Endothelial cell of umbilical vein (primary cell): Measurements from ENCODE around the gene HKDC1. TPM values are rescaled to one million over a fixed set of nuclear protein-coding genes. Genes with fewer than 3 reads are reported as not detected.

ENCODE experiments used
- BruUV-seq: library from RNA; stranded (reverse); fragments of 400-500 nt; replicated peaks from 2 replicates; lab custom pipeline; 2021; lab: Mats Ljungman, UMichigan
- CTCF ChIA-PET: fragments of 300-600, 350-600 bp; sonication (Branson Sonifier 250); formaldehyde crosslinking; loops from one replicate; lab custom pipeline; 2021; ENCODE audit warnings: antibody characterized with exemption, inconsistent platforms; lab: Charles Lee
- POLR2A ChIA-PET: fragments of 300-600, 350-600 bp; sonication (Branson Sonifier 250); formaldehyde crosslinking; loops from one replicate; lab custom pipeline; 2021; ENCODE audit warnings: antibody characterized with exemption, inconsistent platforms; lab: Charles Lee
- DNase-seq: peaks from one replicate; pipeline ENCODE4 v3.0.0-alpha.2; 2011; ENCODE audit warnings: low read depth, low spot score
- FAIRE-seq: peaks from 2 replicates; lab custom pipeline; 2011; peaks lifted over from hg19 to GRCh38; lab: Jason Lieb, UNC
- H2AFZ ChIP-seq: 2 replicates; pipeline ENCODE4 v1.6.0; 2012; ENCODE audit warnings: low read depth, low read length, control low read depth, inconsistent platforms
- H3K27ac ChIP-seq: 2 replicates; pipeline ENCODE4 v1.5.1; 2011; ENCODE audit warnings: low read depth, mild to moderate bottlenecking, control low read depth, low read length, moderate library complexity; ENCODE audit not compliant: insufficient read depth
- H3K27me3 ChIP-seq, 2 experiments: 2 replicates each; pipeline versions ENCODE4 v1.6.0 to v1.6.1; 2011; ENCODE audit warnings: low read length in 2 of 2, mixed read lengths in 1 of 2; ENCODE audit not compliant: control insufficient read depth in 2 of 2, insufficient read depth in 2 of 2
- H3K36me3 ChIP-seq, 2 experiments: 2 replicates in 1 of 2; 3 replicates in 1 of 2; pipeline ENCODE4 v1.5.1; 2011; ENCODE audit warnings: low read length in 2 of 2, mild to moderate bottlenecking in 1 of 2, moderate library complexity in 1 of 2; ENCODE audit not compliant: control insufficient read depth in 2 of 2, insufficient read depth in 2 of 2; ENCODE audit errors: extremely low read depth in 1 of 2
- H3K4me1 ChIP-seq: 3 replicates; pipeline ENCODE4 v1.5.1; 2011; ENCODE audit warnings: mild to moderate bottlenecking, low read length; ENCODE audit not compliant: control insufficient read depth, insufficient read depth; ENCODE audit errors: extremely low read depth
- H3K4me2 ChIP-seq: 2 replicates; pipeline ENCODE4 v1.6.1; 2011; ENCODE audit warnings: low read length, control low read depth, mixed read lengths; ENCODE audit not compliant: insufficient read depth
- H3K4me3 ChIP-seq, 3 experiments: fragments of 200-600 bp in 1 of 3; sonication (generic), shearing (Covaris generic) in 1 of 3; replicated peaks in 1 of 3; 2 replicates each; pipeline ENCODE4 v1.5.1; 2011 to 2016; ENCODE audit warnings: control low read depth in 3 of 3, low read length in 3 of 3, mild to moderate bottlenecking in 2 of 3, inconsistent platforms in 1 of 3, low read depth in 1 of 3, moderate library complexity in 1 of 3; ENCODE audit not compliant: insufficient read depth in 1 of 3
- H3K79me2 ChIP-seq: 2 replicates; pipeline ENCODE4 v1.6.0; 2012; ENCODE audit warnings: low read length, inconsistent platforms; ENCODE audit not compliant: control insufficient read depth, insufficient read depth
- H3K9ac ChIP-seq: replicated peaks from 2 replicates; pipeline ENCODE3; 2011; ENCODE audit warnings: low read length, control low read depth; ENCODE audit not compliant: insufficient read depth; ENCODE audit errors: extremely low read depth
- H3K9me1 ChIP-seq: replicated peaks from 3 replicates; pipeline ENCODE4 v1.6.0; 2011; ENCODE audit warnings: mild to moderate bottlenecking, low read length; ENCODE audit not compliant: control insufficient read depth, insufficient read depth; ENCODE audit errors: extremely low read depth
- H3K9me3 ChIP-seq: replicated peaks from 2 replicates; pipeline ENCODE4 v1.5.1; 2012; ENCODE audit warnings: low read length, inconsistent platforms; ENCODE audit not compliant: control insufficient read depth, insufficient read depth
- H4K20me1 ChIP-seq: replicated peaks from 2 replicates; pipeline ENCODE3; 2011; ENCODE audit warnings: mild to moderate bottlenecking, low read length; ENCODE audit not compliant: control insufficient read depth, insufficient read depth; ENCODE audit errors: extremely low read depth
- EZH2 ChIP-seq: IDR thresholded peaks from 2 replicates; pipeline ENCODE4 v1.6.1; 2012; ENCODE audit warnings: borderline replicate concordance, low read depth, mild to moderate bottlenecking, moderate library complexity, low read length, inconsistent platforms; ENCODE audit not compliant: severe bottlenecking
- FOS ChIP-seq: IDR thresholded peaks from 2 replicates; pipeline ENCODE4 v1.6.1; 2011; ENCODE audit warnings: mild to moderate bottlenecking, low read length, moderate library complexity, borderline replicate concordance; ENCODE audit not compliant: insufficient read depth
- GATA2 ChIP-seq: IDR thresholded peaks from 2 replicates; pipeline ENCODE4 v1.7.0; 2011; ENCODE audit warnings: low read depth, mild to moderate bottlenecking, moderate library complexity, mixed read lengths, low read length; ENCODE audit not compliant: insufficient read length, insufficient read depth
- JUN ChIP-seq: IDR thresholded peaks from 2 replicates; pipeline ENCODE4 v1.6.1; 2011; ENCODE audit warnings: borderline replicate concordance, low read depth; ENCODE audit not compliant: insufficient read length, insufficient read depth
- MYC ChIP-seq: IDR thresholded peaks from one replicate; pipeline ENCODE4 v1.6.1; 2011; ENCODE audit warnings: mild to moderate bottlenecking, low read depth, low read length
- POLR2A ChIP-seq: IDR thresholded peaks from 2 replicates; pipeline ENCODE4 v1.6.1; 2012; ENCODE audit warnings: low read depth, mild to moderate bottlenecking, control low read depth, low read length
- POLR2AphosphoS5 ChIP-seq: IDR thresholded peaks from 2 replicates; pipeline ENCODE4 v1.6.1; 2012; ENCODE audit warnings: low read depth, mild to moderate bottlenecking, control low read depth, low read length, moderate library complexity; ENCODE audit not compliant: insufficient read depth
- dilution Hi-C: fragments of 300-500 bp; cut with MboI; formaldehyde crosslinking; loops from one replicate; pipeline ENCODE4 v1.15.0; 2019; ENCODE audit warnings: low sequenced_read_pairs; ENCODE audit not compliant: extremely low pct_ligation_motif_present
- intact Hi-C: fragments of 100-400 bp; cut with micrococcal nuclease; formaldehyde crosslinking; loops from one replicate; pipeline ENCODE4 v1.10.0; 2022
- polyA plus RNA-seq, 4 experiments: library from polyadenylated mRNA; depleted of rRNA in 3 of 4; stranded (reverse) in 3 of 4; unstranded in 1 of 4; fragments of >200 nt; gene quantifications; 2 replicates each; pipeline versions ENCODE4 v1.2.1 to v1.2.3, GENCODE V29; 2011 to 2012; ENCODE audit warnings: missing spikeins in 1 of 4
- total RNA-seq: library from RNA; stranded (reverse); gene quantifications from 2 replicates; pipeline ENCODE4 v1.2.3, GENCODE V29; 2021
- TF ChIP-seq, protein P1 (sequence below), 2 donors: IDR thresholded peaks; 1 replicate in 1 of 2; 2 replicates in 1 of 2; pipeline ENCODE4 v1.5.1; 2011; ENCODE audit warnings: low read length in 2 of 2, mild to moderate bottlenecking in 2 of 2, moderate library complexity in 2 of 2, control low read depth in 1 of 2, inconsistent platforms in 1 of 2, low read depth in 1 of 2; ENCODE audit not compliant: insufficient read depth in 1 of 2; ENCODE audit errors: extremely low read depth in 1 of 2
- TF ChIP-seq, protein P2 (sequence below): IDR thresholded peaks from 2 replicates; pipeline ENCODE4 v1.6.1; 2011; ENCODE audit not compliant: insufficient read depth, insufficient read length

HKDC1 gene
- total and polyA plus RNA-seq, 2 donors (not counting 3 experiments of a cell fraction or from before 2014, with no cell fraction given), result not detected

DNA sequence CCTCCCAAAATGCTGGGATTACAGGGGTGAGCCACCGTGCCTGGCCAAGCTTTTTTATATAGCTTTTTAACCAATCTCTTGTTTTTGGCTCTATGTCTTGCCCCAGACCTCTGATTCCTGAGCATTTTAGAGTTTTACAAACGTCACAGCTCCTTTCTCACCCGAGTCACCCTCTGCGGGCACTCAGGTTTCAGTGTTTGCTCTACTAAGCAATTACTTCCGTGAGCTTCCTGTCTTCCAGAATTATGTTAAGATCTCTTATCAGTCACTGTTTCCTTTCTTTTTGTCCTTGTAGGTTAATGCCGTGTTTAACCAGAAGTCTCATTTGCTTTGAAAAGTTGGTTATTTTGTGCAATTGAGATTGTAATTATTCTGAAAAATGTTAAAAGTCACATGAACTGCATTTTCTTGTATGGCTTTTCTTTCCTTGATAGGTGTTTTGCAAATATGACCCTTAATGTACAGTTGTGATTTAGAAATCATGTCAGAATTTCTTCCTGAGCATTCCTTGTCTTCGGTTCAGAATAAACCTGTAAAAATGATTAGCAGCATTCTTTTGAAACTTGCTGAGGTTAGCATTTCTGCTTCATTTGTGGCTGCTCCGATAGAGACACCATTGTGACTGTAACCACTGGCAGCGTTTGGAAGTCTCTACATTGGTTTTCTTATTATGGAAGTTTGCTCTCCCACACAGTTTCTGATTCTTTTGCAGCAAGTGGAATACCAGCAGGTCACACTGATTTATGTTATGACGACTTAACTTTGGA is 4.5 kb upstream of the HKDC1 start:
- H2AFZ ChIP-seq, result no peak overlapping the region
- intact Hi-C loops (loop anchor here (2.0 kb wide), 2 partner anchors 35 to 125 kb away; partner anchors contain the start of gene SUPV3L1), dilution Hi-C loops (no loop called here)
- no peaks in the 10 kb centered on the region for H4K20me1 ChIP-seq
- peak; percentile 59 for FAIRE-seq
- no TSS peak for BruUV-seq
- H3K9me1 ChIP-seq, result no peaks in the 10 kb centered on the region
- peak overlapping the region; percentile 32 for H3K27ac ChIP-seq
- TF ChIP-seq GATA2 (peak; percentile 80), JUN (no peak), POLR2AphosphoS5 (peak; percentile 47), FOS (peak; percentile 8), POLR2A (no peak), MYC (no peak), EZH2 (no peak)
- TF ChIP-seq, protein P1, sequence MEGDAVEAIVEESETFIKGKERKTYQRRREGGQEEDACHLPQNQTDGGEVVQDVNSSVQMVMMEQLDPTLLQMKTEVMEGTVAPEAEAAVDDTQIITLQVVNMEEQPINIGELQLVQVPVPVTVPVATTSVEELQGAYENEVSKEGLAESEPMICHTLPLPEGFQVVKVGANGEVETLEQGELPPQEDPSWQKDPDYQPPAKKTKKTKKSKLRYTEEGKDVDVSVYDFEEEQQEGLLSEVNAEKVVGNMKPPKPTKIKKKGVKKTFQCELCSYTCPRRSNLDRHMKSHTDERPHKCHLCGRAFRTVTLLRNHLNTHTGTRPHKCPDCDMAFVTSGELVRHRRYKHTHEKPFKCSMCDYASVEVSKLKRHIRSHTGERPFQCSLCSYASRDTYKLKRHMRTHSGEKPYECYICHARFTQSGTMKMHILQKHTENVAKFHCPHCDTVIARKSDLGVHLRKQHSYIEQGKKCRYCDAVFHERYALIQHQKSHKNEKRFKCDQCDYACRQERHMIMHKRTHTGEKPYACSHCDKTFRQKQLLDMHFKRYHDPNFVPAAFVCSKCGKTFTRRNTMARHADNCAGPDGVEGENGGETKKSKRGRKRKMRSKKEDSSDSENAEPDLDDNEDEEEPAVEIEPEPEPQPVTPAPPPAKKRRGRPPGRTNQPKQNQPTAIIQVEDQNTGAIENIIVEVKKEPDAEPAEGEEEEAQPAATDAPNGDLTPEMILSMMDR (IDR thresholded peaks at IDR 0.05; ENCODE audit: extremely low read depth in 1 of 2, insufficient read depth in 1 of 2, low read depth in 1 of 2, low read length in 2 of 2), result no peak
- TF ChIP-seq, protein P2, sequence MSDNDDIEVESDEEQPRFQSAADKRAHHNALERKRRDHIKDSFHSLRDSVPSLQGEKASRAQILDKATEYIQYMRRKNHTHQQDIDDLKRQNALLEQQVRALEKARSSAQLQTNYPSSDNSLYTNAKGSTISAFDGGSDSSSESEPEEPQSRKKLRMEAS, result no peak
- H3K9ac ChIP-seq, result peak overlapping the region; percentile 44
- H3K36me3 ChIP-seq, result no peaks in the 10 kb centered on the region
- peak overlapping the region; percentile 93 for H3K4me2 ChIP-seq
- ChIA-PET POLR2A (no interaction called here), CTCF (interaction anchor here (0.8 to 1.8 kb wide), 4 partner anchors 10 to 177 kb away, joined by 4 to 9 read pairs (median 6); no protein-coding TSS in a partner anchor)
- H3K79me2 ChIP-seq, result no peaks in the 10 kb centered on the region
- no peaks in the 10 kb centered on the region for H3K9me3 ChIP-seq
- peak; percentile 48 for DNase-seq
- peak overlapping the region in 1 of 3 experiments; percentile 52 for H3K4me3 ChIP-seq
- peaks cover 20% of the 10 kb centered on the region for H3K4me1 ChIP-seq
- peaks cover 0 to 2% of the 10 kb centered on the region in 2 experiments for H3K27me3 ChIP-seq
